Fibroblast of skin of abdomen (primary cell): ENCODE results near the gene PMEPA1.

ENCODE experiments used
- DNase-seq: peaks from one replicate; pipeline ENCODE4 v3.0.0-alpha.2; 2013

PMEPA1 gene

GRCh38 chr20:57621421-57622200 is 88.2 kb downstream of the PMEPA1 start:
- peak; percentile 11 for DNase-seq

- no peak for DNase-seq
Observed at GRCh38 chr20:57620999-57621398, 88.8 kb downstream of the PMEPA1 start.

- no peak for DNase-seq
Observed at GRCh38 chr20:57620274-57620990, 89.4 kb downstream of the PMEPA1 start, which contains the start of gene ZBP1. Gene ZBP1, minus strand, starts transcription at chr20:57620426. Its CDS starts 131 bp downstream, at chr20:57620295.

DNA sequence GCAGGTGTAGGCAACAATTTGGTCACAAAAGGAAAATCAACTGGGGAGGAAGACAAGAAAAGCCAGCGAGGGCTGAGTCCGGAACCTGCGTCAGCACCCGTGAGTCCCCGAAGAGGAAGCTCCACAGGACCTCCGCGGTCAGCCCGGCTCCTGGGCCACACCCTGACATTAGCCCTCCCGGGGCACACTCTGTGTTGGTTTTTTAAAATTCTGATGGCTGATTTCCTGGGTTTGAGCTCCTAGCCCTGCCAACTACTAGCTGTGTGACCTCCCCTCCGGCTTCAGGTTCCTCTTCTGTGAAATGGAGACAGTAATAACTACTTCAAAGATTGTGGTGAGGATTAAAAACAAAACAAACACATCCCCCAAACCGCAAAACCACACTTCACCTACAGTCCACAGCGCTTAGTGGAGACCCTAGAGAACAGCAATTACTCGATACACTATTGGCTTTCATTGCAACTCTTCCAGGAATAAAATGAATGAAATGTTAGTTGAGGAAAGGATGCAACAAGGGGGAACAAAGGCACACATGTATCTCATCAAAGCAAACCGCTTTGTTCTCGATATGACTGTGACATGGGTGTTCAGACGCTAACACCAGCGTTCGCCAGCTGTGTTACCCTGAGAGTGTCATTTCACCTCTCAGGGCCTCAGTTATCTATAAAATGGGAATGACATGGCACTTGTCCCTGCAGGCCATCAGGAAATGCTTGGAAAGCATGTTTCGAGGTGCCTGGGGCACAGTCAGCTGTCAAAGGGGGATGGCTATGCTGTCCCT is 90.6 kb downstream of the PMEPA1 start:
- DNase-seq = no peak

DNA sequence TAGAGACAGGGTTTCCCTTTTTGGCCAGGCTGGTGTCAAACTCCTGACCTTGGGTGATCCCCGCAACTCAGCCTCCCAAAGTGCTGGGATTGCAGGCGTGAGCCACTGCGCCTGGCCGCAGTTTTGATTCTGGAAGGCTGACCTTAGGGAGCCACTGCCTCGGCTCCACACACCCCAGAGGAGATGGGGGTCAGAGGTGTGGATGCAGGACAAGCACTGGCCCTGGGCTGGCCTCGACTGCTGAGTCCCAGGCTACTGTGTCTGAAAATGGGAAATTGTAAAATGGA is 91.1 kb downstream of the PMEPA1 start:
- DNase-seq = no peak

DNA sequence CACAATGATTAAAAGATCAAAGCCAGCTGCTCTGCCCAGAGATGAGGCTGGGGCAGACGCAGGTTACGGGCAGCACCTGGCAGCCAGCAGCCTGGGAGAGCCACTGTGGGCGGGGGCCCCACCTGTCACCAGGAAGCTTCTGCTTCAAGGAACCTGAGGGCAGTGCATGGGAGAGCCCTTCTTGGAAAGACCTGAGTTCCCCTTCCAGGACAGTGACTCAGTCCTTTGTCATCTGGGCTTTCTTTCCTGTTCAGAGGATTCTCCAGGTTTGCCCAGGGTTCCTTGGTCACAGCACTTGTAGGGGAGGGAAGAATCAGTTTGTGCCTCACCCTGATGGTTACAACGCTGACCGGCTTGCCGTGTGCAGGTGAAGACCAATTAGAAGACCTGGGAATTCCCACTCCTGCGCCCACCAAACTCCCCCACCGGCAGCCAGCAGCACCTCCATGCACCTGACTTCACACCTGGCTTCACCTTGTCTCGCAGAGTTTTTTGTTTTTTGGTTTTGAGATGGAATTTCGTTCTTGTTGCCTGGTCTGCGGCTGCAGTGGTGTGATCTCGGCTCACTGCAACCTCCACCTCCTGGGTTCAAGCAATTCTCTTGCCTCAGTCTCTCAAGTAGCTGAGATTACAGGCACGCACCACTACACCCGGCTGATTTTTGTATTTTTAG is 91.6 kb downstream of the PMEPA1 start:
- DNase-seq = no peak

DNA sequence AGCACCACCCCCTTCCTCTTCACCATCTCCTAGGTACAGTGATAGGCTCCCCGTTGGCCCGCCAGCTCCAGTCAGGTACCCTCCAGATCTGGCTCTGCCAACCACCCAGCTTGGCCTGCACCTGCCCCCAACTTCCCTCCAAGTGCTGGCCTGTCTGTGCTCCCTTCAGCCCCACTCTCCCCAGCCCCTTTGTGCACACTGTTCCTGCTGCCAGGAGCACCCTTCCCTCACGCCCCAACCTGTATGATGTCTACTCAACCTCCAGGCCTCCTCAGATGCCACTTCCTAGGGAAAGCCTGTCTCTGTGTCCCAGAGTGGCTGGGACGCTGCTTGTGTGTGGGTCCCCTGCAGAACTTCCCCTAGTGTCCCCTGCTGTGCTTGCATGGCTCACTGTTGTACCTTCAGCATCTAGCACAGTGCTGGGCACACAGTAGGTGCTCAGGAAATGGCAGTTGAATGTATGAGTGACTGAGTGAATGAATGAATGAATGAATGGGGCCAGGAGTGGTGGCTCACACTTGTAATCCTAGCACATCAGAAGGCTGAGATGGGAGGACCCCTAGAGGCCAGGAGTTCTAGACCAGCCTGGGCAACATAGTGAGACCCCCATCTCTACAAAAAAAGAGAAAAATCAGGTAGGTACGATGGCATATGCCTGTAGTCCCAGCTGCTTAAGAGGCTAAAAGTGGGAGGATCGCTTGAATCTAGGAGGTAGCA is 92.6 kb downstream of the PMEPA1 start:
- no peak for DNase-seq

DNA sequence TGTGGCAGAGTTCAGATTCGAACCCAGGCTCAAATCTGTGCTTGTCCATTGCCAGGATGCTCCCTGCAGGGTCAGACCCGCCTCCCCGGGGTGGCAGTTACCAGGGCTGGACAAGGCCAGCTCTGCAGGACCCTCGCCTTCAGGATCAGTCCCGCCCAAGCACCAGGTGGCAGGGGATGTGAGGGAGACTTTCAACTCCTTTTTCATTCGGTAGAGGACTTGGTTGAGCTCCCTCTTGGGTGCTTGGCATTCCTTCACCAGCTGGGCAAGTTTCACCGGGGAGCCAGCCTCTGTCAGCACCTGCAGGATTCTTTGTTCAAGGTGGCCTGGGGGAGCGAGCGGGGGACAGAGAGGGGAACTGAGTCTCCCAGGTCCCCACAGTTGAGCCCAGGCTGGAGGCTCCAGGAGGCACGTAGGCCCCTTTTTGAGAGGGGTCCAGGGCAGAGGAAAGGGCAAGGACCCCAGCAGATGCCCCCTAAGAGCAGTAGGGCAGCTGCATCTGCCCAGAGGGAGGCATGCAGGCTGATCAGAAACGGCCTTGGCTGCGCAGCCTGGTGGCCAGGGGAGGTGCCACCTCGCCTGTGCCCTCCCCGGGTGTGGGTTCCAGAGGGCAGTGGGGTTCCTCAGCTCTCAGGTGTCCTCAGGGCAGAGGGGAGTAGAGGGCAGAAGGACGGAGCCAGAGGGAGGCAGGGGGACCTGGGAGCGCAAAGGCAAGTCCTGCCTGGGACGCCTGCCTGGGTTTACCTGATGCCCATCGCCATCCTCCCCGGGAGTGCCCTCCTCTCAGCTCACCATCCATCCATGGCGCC is 93.5 kb downstream of the PMEPA1 start:
- no peak for DNase-seq

GRCh38 chr20:57615445-57615811 is 94.4 kb downstream of the PMEPA1 start:
- DNase-seq = no peak

DNA sequence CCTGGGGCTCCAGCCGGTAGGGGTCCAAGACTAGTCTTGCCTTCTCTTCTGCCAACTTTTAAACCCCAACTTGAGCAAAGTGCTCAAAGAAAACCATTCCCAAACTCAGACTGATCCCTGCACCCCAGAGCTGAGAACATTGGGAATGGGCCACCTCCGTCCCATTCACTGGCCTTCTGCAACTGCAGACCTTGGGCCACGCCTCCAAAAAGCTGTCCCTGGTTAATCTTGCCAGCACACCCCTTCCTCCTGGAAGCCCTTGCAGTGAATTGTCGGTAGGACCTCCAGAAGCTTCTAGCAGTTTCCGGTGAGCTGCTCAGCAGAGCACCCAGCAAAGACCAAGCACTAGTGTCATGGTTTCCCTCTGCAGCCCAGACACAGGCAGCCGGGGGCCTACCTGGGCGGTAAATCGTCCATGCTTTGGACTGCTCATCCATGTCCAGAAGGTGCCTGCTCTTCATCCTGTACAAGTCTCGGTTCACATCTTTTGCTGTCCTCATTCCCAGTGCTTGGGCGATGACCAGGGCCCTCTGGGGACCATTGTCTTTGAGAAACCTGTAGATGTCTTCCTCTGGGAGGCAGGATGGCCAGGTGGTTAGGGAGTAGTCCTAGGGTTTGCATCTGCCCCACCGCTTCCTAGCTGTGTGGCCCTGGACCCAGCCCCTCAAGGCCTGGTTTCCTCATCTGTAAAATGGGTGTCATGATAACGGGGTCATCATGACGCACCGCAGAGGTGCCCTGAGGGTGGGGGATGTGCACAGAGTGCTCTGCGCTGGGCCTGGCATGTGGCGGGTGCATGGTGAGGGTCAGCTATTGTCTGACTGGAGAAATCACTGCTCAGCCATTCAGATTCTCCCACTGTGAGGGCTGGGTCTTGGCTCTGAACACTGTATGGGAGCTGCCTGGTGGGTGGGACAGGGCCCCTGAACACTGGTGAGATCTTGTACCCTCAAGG is 95.0 kb downstream of the PMEPA1 start:
- DNase-seq = no peak

DNA sequence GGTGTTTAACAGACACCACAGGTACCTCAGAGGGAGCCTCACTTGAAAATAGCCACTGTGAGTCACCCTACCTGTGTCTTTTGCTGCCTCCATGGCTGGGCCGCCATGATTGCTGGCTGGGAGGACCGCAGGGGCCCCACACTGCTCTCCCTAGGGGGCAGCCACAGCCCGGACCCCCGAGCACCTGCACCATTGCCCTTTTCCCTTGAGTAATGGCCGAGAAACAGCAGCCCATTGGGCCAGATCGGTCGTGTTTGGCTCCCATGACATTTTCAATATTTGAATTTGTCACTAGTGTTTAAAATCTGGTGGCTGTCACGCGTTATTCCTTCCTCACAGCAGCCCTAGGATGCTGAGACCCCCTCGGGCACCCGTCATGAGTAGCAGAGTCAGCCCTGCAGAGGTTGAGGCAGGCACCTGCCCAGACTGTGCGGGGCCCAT is 96.3 kb downstream of the PMEPA1 start:
- DNase-seq = no peak

- no peak for DNase-seq
Observed at GRCh38 chr20:57612916-57613315, 96.9 kb downstream of the PMEPA1 start.

- no peak for DNase-seq
Observed at GRCh38 chr20:57612436-57612835, 97.4 kb downstream of the PMEPA1 start.

GRCh38 chr20:57611586-57612311 is 98.1 kb downstream of the PMEPA1 start:
- no peak for DNase-seq

- DNase-seq = no peak
Observed at GRCh38 chr20:57610261-57610952, 99.4 kb downstream of the PMEPA1 start.

DNA sequence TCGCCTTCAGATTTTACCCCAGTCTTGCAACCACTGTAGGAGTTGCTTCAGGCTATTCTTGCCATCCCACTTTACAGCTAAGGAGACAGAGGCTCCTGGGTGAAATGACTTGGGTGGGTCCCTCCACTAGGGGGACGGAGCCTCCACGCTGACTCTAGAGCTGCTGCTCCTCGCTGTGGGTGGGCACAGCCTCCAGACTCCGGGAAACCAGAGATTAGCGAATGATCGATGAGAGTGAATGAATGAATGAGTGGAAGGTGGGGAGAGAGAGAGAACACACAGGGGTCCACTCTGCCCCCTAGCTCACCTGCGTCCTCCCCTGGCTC is 100.0 kb downstream of the PMEPA1 start:
- no peak for DNase-seq

GRCh38 chr20:57609086-57609841 is 100.6 kb downstream of the PMEPA1 start:
- no peak for DNase-seq

DNA sequence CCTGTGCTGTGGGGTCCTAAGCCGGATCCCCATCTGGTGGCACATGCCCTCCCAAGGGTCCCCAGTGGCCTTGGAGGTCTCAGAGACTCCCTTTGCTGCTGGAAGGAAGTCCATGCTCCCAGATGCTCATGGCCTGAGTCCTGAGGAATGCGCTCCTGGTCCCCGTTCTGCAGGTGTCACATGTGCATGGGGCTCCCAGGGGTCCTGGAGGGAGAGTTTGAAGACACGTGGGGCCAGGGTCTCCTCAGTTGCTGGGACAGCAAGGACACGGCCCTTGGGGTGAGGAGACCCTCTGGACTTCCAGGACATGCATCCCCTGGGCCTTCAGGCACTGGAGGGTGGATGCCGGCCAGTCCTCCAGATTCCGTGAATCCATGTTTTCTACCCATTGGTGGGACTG is 101.3 kb downstream of the PMEPA1 start:
- DNase-seq = no peak
